GM21447 (cell line): ENCODE measurements around the gene CENPC.
"Not testable (repeated sequence)": the region's sequence is repeated elsewhere in the genome, so short reads cannot be mapped to it uniquely, and the experiment has no call there.

Experiments
- ATAC-seq: cut with Tn5 transposase; IDR thresholded peaks from one replicate; pipeline ENCODE4 v1.9.1; 2021; ENCODE audit not compliant: unreplicated experiment

Gene CENPC

GRCh38 chr4:67470871-67471270 is 74.4 kb downstream of the CENPC start:
- ATAC-seq = no peak

- ATAC-seq = no peak
These were observed 76.5 kb downstream of the CENPC start for GRCh38 chr4:67468830-67469229.

GRCh38 chr4:67466751-67467150 is 78.6 kb downstream of the CENPC start:
- ATAC-seq = no peak

GRCh38 chr4:67465763-67466052 is 79.6 kb downstream of the CENPC start:
- ATAC-seq = no peak

GRCh38 chr4:67465032-67465762 is 80.1 kb downstream of the CENPC start:
- ATAC-seq = no peak

- no peak for ATAC-seq
These were observed 84.7 kb downstream of the CENPC start for GRCh38 chr4:67460574-67460973.

- no peak for ATAC-seq
These were observed 86.1 kb downstream of the CENPC start for GRCh38 chr4:67459164-67459563.

GRCh38 chr4:67456577-67457196 is 88.6 kb downstream of the CENPC start:
- no peak for ATAC-seq

GRCh38 chr4:67452846-67453205 is 92.5 kb downstream of the CENPC start:
- ATAC-seq = not testable (repeated sequence)

- no peak for ATAC-seq
These were observed 93.0 kb downstream of the CENPC start for GRCh38 chr4:67452100-67452845.

- ATAC-seq = no peak
These were observed 93.8 kb downstream of the CENPC start for GRCh38 chr4:67451464-67451863.

GRCh38 chr4:67448621-67449020 is 96.7 kb downstream of the CENPC start:
- ATAC-seq = no peak

GRCh38 chr4:67447873-67448272 is 97.4 kb downstream of the CENPC start:
- ATAC-seq = no peak

GRCh38 chr4:67446811-67447210 is 98.5 kb downstream of the CENPC start:
- no peak for ATAC-seq

- not testable (repeated sequence) for ATAC-seq
These were observed 99.4 kb downstream of the CENPC start for GRCh38 chr4:67445881-67446280.

- ATAC-seq = no peak
These were observed 106.3 kb downstream of the CENPC start for GRCh38 chr4:67438975-67439374.

- no peak for ATAC-seq
These were observed 107.2 kb downstream of the CENPC start for GRCh38 chr4:67437974-67438713.

- ATAC-seq = peak; percentile 75
These were observed 108.6 kb downstream of the CENPC start for GRCh38 chr4:67436742-67437141.

GRCh38 chr4:67430989-67431388 is 114.3 kb downstream of the CENPC start:
- no peak for ATAC-seq

- no peak for ATAC-seq
These were observed 116.5 kb downstream of the CENPC start for GRCh38 chr4:67428819-67429218.
